GM21737 (cell line): ENCODE data around the gene EPHA7.

ENCODE experiments used
- ATAC-seq: cut with Tn5 transposase; IDR thresholded peaks from one replicate; pipeline ENCODE4 v1.9.1; 2021; ENCODE audit warnings: mild to moderate bottlenecking, moderate library complexity; ENCODE audit not compliant: unreplicated experiment

The EPHA7 gene

GRCh38 chr6:93329301-93330000 is 89.9 kb downstream of the EPHA7 start:
- ATAC-seq: no peak

DNA sequence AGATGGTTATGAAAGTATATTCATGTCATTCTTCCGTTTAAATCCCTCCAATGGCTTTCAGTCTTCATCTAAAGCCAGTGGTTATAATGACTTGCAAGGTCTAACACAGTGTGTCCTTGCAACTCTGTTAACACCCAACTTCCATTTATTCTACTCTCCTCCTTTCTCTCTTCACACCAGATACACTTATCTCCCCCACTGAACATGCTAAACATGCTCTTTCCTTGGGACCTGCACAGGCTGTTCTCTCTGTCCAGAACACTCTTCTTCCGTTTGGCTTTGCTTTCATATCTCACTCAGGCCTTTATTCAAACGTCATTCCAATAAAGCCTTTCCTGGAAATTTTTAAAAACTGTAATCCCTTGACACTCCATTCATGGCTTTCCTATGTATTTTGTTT is 91.5 kb downstream of the EPHA7 start:
- ATAC-seq: no peak

- no peak for ATAC-seq
These were observed 93.6 kb downstream of the EPHA7 start for GRCh38 chr6:93325761-93326160.

GRCh38 chr6:93323630-93324029 is 95.7 kb downstream of the EPHA7 start:
- ATAC-seq: no peak

GRCh38 chr6:93322651-93323050 is 96.7 kb downstream of the EPHA7 start:
- ATAC-seq: no peak

DNA sequence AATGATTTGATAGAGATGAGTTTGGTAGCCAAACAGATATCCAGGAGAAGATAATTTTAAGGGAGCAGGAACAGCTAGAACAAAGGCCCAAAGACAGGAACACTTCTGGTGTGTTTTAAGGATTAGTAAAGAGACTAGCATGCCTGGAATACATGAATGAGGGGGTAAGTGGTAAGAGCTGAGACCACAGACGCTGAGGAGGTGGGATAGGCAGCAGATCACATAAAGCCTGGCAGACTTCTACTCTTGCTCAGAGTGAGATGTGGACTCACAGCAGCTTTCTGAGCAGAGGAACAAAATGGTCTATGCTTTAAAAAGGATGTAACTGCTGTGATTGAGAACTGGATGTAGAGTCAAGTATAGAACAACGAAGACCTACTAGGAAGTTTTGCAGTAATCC is 100.1 kb downstream of the EPHA7 start:
- ATAC-seq: no peak

DNA sequence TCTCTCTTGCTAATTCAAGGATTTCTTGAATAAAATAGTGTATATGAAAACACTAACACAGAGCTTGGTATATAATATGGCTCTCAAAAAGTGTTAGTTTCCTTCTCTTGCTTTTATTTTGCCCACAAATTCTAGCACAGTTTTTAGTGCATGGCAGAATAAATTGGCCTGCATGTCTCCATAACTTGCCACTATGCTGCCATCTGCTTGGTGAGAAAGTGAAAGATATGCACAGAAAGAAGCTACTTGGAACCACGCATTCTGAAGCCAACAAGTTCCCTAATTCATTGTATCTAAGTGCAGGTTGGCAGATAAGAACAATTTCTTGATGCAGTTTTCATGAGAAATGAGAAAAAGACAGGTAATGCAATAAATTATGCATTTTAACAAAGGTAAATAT is 101.2 kb downstream of the EPHA7 start:
- no peak for ATAC-seq

GRCh38 chr6:93317592-93317991 is 101.8 kb downstream of the EPHA7 start:
- ATAC-seq: no peak

DNA sequence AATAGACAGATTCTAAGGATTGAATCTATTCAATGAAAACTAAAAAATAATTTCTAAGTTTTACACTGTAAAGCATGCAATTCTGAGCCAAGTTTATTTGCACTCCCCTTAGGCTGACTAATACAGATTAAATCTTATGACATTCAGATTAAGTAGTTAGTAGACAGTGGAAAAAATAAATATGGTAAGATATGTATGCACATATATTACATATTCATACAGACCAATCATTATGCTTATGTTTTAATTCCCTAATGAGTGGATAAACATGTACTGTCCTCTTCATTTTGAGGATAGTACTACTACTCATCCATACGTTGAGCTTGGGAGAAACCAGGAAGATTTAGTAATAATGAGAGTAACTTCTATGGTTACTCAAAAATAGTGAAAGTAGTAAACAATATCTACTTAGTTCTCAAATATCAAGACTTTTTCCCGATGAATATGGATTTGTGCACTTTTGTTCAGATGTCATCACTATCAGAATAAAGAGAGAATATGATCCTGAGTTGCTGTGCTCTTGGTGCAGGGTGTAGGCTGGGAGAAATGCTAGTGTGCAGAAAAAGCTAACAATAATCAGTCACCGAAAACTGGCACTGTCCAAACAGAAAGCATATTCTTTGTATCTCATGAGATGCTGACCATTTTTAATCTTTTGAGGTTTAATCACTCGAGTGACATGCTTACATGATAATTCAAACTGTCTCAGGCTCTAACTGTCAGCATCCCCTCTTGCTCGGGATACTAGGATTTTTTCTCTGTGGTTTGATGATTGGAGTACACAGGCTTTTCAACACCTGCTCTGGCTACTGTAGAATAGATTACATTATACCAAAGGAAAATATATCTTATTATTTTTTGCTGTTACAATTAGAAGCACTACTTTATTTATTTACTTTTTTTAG is 111.6 kb downstream of the EPHA7 start:
- no peak for ATAC-seq

GRCh38 chr6:93305088-93305487 is 114.3 kb downstream of the EPHA7 start:
- ATAC-seq: no peak

DNA sequence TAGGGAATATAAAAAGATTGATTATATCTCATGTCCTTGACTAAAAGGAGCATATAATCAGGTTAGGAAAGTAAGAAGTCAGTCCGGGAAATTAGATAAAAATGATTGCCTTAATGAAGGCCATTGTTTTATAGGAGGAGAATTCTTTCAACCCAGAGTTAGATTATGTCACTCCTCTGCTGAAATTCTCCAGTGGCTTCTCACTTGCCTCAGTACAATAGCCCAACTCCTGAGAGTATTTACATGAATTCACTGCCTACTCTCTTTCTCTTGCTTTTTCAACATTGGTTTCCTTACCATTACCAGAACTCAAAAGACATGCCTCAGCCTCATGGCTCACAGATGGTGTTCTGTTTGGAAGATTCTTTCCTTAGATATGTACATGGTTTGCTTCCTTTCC is 114.9 kb downstream of the EPHA7 start:
- no peak for ATAC-seq

DNA sequence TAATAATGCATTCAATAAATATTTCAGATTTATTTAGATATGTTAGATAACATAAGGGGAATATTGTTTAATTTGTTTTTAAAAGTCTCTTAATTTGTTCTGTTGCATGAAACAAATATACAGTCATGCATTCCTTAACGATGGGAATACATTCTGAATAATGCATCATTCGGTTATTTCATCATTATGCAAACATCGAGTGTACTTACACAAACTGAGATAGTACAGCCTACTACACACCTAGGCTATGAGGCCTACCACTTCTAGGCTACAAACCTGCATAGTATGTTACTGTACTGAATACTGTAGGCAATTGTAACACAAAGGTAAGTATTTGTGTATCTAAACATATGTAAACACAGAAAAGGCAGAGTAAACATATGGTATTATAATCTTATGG is 118.7 kb downstream of the EPHA7 start:
- ATAC-seq: no peak

GRCh38 chr6:93299622-93300021 is 119.7 kb downstream of the EPHA7 start:
- ATAC-seq: no peak

DNA sequence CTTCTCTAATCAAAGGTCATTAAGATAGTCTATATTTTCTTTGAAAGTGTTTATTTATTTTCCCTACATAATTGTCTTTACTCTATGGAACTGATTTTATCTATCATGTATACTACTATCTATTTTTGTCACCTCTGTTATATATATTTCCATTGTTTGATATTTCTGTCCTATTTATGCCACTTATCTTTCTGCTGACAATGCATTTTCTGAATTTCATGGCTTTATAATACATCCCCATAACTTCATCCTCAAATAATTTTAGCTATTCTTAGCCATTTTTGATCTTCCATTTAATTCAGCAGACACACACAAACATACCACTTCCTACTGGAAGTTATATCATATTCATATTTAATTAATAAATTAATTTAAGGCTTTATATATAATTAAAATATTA is 123.7 kb downstream of the EPHA7 start:
- ATAC-seq: no peak

DNA sequence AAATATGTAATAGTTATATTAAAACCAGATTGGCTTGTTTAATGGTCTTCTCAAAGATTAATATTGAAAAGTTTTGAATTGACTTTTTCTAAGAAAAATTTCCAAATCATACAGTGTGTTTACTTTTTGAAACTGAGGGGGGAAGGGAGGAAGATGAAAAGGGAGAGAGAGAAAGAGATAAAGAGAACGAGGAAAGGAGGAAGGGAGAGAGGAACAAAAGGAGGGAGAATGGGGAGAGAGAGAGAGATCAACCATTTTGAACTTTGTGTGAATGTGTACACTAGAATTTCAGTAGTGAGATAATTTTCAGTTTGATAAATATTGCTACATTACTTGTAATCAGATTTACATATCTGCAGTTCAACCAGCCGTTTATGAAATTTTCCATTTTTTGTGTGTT is 124.5 kb downstream of the EPHA7 start:
- no peak for ATAC-seq

- ATAC-seq: no peak
These were observed 125.5 kb downstream of the EPHA7 start for GRCh38 chr6:93293872-93294271.

DNA sequence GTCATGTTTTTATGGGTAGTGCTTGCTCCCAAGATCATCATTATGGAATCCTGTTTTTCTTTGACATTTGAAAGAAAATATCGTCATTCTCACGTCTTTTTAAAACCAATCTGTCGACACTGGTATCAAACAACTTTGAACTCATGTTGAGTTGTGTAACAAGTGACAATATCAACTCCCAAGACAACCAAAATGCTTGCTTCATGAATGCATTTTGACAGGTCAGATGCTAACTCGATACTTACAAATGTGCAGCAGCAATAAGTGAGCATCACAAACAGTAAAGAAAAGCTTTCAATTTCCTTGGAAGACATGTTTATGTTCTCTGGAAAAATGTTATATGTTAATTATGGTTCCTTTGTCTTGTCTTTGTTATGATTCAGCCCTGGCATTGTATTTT is 125.9 kb downstream of the EPHA7 start:
- no peak for ATAC-seq

- no peak for ATAC-seq
These were observed 136.8 kb downstream of the EPHA7 start for GRCh38 chr6:93282521-93283031.

- no peak for ATAC-seq
These were observed 141.1 kb downstream of the EPHA7 start for GRCh38 chr6:93278241-93278640.

DNA sequence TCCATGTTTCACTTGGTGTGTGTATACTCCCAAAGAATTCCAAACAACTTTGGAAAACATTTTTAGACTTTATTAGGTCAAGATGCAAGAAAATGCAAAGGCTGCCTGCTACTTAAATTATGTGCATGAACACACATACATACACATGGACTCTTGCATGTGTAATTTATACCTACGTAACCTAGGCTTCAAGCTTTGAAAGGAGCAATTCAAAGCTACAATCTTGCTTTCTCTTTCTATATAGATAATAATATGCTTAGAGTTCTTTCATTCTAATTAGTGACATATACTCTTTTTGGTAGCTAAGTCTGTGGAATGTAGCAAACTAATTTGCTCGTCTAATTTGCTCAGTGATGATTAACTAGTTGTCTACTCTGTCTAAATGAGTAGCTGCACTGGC is 146.5 kb downstream of the EPHA7 start:
- no peak for ATAC-seq

- ATAC-seq: no peak
These were observed 147.1 kb downstream of the EPHA7 start for GRCh38 chr6:93272211-93272610.
